HG03175 (cell line): ENCODE measurements around the gene ARHGAP35.
A peak's percentile ranks its signal among the peaks of the same experiment; 100 is the strongest.
"Not testable (repeated sequence)": the region's sequence is repeated elsewhere in the genome, so short reads cannot be mapped to it uniquely, and the experiment has no call there.

Experiments
- ATAC-seq: cut with Tn5 transposase; IDR thresholded peaks from one replicate; pipeline ENCODE4 v1.9.1; 2021; ENCODE audit warnings: mild to moderate bottlenecking, moderate library complexity; ENCODE audit not compliant: unreplicated experiment

The ARHGAP35 gene

GRCh38 chr19:46860846-46861690 is at the start of gene ARHGAP35:
ARHGAP35 (plus strand) TSS chr19:46860997; CDS start chr19:46918676, 57,679 bp downstream.
- peak; percentile 3 for ATAC-seq

- no peak for ATAC-seq
Measured at GRCh38 chr19:46812977-46813838, 47.6 kb upstream of the ARHGAP35 start.

- no peak for ATAC-seq
Measured at GRCh38 chr19:46813839-46814358, 46.9 kb upstream of the ARHGAP35 start.

GRCh38 chr19:46815833-46816627 is 44.8 kb upstream of the ARHGAP35 start:
- ATAC-seq: no peak

- ATAC-seq: no peak
Measured at GRCh38 chr19:46818812-46819211, 42.0 kb upstream of the ARHGAP35 start.

GRCh38 chr19:46821512-46822409 is 39.0 kb upstream of the ARHGAP35 start:
- peak; percentile 39 for ATAC-seq

GRCh38 chr19:46822410-46822787 is 38.4 kb upstream of the ARHGAP35 start:
- ATAC-seq: not testable (repeated sequence)

- ATAC-seq: no peak
Measured at GRCh38 chr19:46823049-46823448, 37.7 kb upstream of the ARHGAP35 start.

GRCh38 chr19:46824890-46825730 is 35.7 kb upstream of the ARHGAP35 start:
- no peak for ATAC-seq

- ATAC-seq: no peak
Measured at GRCh38 chr19:46825731-46826055, 35.1 kb upstream of the ARHGAP35 start.

GRCh38 chr19:46828484-46828883 is 32.3 kb upstream of the ARHGAP35 start:
- no peak for ATAC-seq

- ATAC-seq: no peak
Measured at GRCh38 chr19:46830864-46831263, 29.9 kb upstream of the ARHGAP35 start.

- ATAC-seq: no peak
Measured at GRCh38 chr19:46834121-46834520, 26.7 kb upstream of the ARHGAP35 start.

GRCh38 chr19:46834984-46835383 is 25.8 kb upstream of the ARHGAP35 start:
- ATAC-seq: no peak

- ATAC-seq: no peak
Measured at GRCh38 chr19:46838160-46838559, 22.6 kb upstream of the ARHGAP35 start.

GRCh38 chr19:46839752-46840497 is 20.9 kb upstream of the ARHGAP35 start:
- no peak for ATAC-seq

GRCh38 chr19:46840498-46840942 is 20.3 kb upstream of the ARHGAP35 start:
- no peak for ATAC-seq

GRCh38 chr19:46841458-46842083 is 19.2 kb upstream of the ARHGAP35 start:
- ATAC-seq: no peak
